ENCODE results near the gene PAIP2B.
"Not testable (repeated sequence)": the region's sequence is repeated elsewhere in the genome, so short reads cannot be mapped to it uniquely, and the experiment has no call there.

DNA sequence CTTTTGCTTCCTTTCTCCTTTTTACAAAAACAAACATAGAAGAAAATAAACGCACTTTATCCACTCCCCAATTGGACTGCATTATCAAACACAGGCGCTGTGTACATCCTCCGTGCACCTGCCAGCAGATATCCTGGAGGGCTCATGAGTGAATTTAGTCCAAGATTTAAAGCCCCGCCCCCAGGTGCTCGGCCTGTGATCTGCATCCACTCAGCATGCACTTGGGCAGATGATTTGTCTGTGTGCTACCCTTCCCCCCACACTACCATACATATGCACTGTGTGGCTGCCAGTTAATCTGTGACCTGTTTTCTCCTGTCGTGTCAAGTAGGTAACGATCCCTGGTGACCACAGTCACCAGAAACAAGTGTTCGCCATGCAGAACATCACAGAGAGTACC lies 48.1 kb downstream of the PAIP2B start:
- TF ChIP-seq, protein P1, sequence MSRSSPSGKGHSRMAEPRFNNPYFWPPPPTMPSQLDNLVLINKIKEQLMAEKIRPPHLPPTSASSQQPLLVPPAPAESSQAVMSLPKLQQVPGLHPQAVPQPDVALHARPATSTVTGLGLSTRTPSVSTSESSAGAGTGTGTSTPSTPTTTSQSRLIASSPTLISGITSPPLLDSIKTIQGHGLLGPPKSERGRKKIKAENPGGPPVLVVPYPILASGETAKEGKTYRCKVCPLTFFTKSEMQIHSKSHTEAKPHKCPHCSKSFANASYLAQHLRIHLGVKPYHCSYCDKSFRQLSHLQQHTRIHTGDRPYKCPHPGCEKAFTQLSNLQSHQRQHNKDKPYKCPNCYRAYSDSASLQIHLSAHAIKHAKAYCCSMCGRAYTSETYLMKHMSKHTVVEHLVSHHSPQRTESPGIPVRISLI (tag by site-specific recombination; IDR thresholded peaks at IDR 0.05) = not testable (repeated sequence)
- not testable (repeated sequence) for TF ChIP-seq MEIS1 (CRISPR knock-in tag; IDR thresholded peaks at IDR 0.05; ENCODE audit: borderline replicate concordance); YY1 (tag by site-specific recombination; IDR thresholded peaks at IDR 0.05); CTCF (tag by site-specific recombination; IDR thresholded peaks at IDR 0.05); KLF17 (tag by site-specific recombination; IDR thresholded peaks at IDR 0.05); SCRT2 (tag by site-specific recombination; IDR thresholded peaks at IDR 0.05); TCF7L2 (IDR thresholded peaks at IDR 0.05; ENCODE audit: borderline replicate concordance, low read depth, low read length); ZNF274 (IDR thresholded peaks at IDR 0.05; ENCODE audit: low read length); ZNF274 (tag by site-specific recombination; IDR thresholded peaks at IDR 0.05; ENCODE audit: borderline replicate concordance); SETDB1 (IDR thresholded peaks at IDR 0.05; ENCODE audit: insufficient read length, low read length); ZNF121 (tag by site-specific recombination; IDR thresholded peaks at IDR 0.05); ZNF341 (tag by site-specific recombination; IDR thresholded peaks at IDR 0.05; ENCODE audit: low read depth)
- TF ChIP-seq, protein P2, sequence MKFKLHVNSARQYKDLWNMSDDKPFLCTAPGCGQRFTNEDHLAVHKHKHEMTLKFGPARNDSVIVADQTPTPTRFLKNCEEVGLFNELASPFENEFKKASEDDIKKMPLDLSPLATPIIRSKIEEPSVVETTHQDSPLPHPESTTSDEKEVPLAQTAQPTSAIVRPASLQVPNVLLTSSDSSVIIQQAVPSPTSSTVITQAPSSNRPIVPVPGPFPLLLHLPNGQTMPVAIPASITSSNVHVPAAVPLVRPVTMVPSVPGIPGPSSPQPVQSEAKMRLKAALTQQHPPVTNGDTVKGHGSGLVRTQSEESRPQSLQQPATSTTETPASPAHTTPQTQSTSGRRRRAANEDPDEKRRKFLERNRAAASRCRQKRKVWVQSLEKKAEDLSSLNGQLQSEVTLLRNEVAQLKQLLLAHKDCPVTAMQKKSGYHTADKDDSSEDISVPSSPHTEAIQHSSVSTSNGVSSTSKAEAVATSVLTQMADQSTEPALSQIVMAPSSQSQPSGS (tag by site-specific recombination; IDR thresholded peaks at IDR 0.05; ENCODE audit: low read depth) = not testable (repeated sequence)

Data from HEK293 (cell line).